Mucosa of gallbladder (tissue), 1 donor: ENCODE measurements around the gene NOS1. TPM values are rescaled to one million over a fixed set of nuclear protein-coding genes. Genes with fewer than 3 reads are reported as not detected.

Experiments used
- DNase-seq: peaks from one replicate; pipeline ENCODE4 v3.0.0-alpha.2; 2020; ENCODE audit warnings: low spot score
- total RNA-seq: library from RNA; stranded (reverse); gene quantifications from one replicate; pipeline ENCODE4 v1.2.1, GENCODE V29; 2021
- donor health status: DM: no; HTN: no; CAD: no.

The NOS1 gene
- total RNA-seq, 1 donor from 2014 or later, result 0.40 TPM

- DNase-seq, result no peak
Observed at GRCh38 chr12:117363953-117364486, 2.6 kb upstream of the NOS1 start.

GRCh38 chr12:117363056-117363662 lies 1.7 kb upstream of the NOS1 start:
- no peak for DNase-seq

GRCh38 chr12:117362391-117362790 lies 965 bp upstream of the NOS1 start:
- no peak for DNase-seq

GRCh38 chr12:117361905-117362304 lies 479 bp upstream of the NOS1 start:
- no peak for DNase-seq

- no peak for DNase-seq
Observed at GRCh38 chr12:117360551-117361346, 677 bp downstream of the NOS1 start.

GRCh38 chr12:117360222-117360550 lies 1.2 kb downstream of the NOS1 start:
- no peak for DNase-seq

GRCh38 chr12:117359029-117359845 lies 2.2 kb downstream of the NOS1 start:
- DNase-seq, result no peak

GRCh38 chr12:117356048-117356447 lies 5.4 kb downstream of the NOS1 start:
- no peak for DNase-seq

GRCh38 chr12:117352883-117353282 lies 8.5 kb downstream of the NOS1 start:
- no peak for DNase-seq

GRCh38 chr12:117352206-117352605 lies 9.2 kb downstream of the NOS1 start:
- DNase-seq, result no peak

- no peak for DNase-seq
Observed at GRCh38 chr12:117350140-117350539, 11.3 kb downstream of the NOS1 start.

- DNase-seq, result no peak
Observed at GRCh38 chr12:117347588-117347987, 13.8 kb downstream of the NOS1 start.

GRCh38 chr12:117344716-117345115 lies 16.7 kb downstream of the NOS1 start:
- no peak for DNase-seq

- DNase-seq, result no peak
Observed at GRCh38 chr12:117343849-117344248, 17.6 kb downstream of the NOS1 start.

GRCh38 chr12:117343296-117343695 lies 18.1 kb downstream of the NOS1 start:
- DNase-seq, result no peak

GRCh38 chr12:117342682-117343081 lies 18.7 kb downstream of the NOS1 start:
- DNase-seq, result no peak

GRCh38 chr12:117342247-117342646 lies 19.2 kb downstream of the NOS1 start:
- no peak for DNase-seq

- no peak for DNase-seq
Observed at GRCh38 chr12:117339104-117339503, 22.3 kb downstream of the NOS1 start.

- no peak for DNase-seq
Observed at GRCh38 chr12:117334855-117335587, 26.4 kb downstream of the NOS1 start.

- DNase-seq, result no peak
Observed at GRCh38 chr12:117334051-117334450, 27.4 kb downstream of the NOS1 start.

- no peak for DNase-seq
Observed at GRCh38 chr12:117333331-117333881, 28.0 kb downstream of the NOS1 start.
